Esophagus squamous epithelium (tissue), 4 donors: ENCODE results near the gene FTCDNL1.

Experiments used
- POLR2A ChIP-seq, 4 donors: fragments of 450-650 bp; IDR thresholded peaks; one replicate each; pipeline ENCODE4 v1.6.1; 2017; ENCODE audit warnings: antibody characterized with exemption in 4 of 4, mild to moderate bottlenecking in 4 of 4, moderate library complexity in 3 of 4
- TF ChIP-seq, protein P1 (sequence below), 6 experiments: fragments of 450-650 bp in 4 of 6; fragments of 200-600 bp in 2 of 6; sonication (generic) in 2 of 6; IDR thresholded peaks; one replicate each; pipeline ENCODE4 v1.5.1; 2016 to 2019; ENCODE audit warnings: antibody characterized with exemption in 6 of 6, mild to moderate bottlenecking in 4 of 6, moderate library complexity in 4 of 6

DNA sequence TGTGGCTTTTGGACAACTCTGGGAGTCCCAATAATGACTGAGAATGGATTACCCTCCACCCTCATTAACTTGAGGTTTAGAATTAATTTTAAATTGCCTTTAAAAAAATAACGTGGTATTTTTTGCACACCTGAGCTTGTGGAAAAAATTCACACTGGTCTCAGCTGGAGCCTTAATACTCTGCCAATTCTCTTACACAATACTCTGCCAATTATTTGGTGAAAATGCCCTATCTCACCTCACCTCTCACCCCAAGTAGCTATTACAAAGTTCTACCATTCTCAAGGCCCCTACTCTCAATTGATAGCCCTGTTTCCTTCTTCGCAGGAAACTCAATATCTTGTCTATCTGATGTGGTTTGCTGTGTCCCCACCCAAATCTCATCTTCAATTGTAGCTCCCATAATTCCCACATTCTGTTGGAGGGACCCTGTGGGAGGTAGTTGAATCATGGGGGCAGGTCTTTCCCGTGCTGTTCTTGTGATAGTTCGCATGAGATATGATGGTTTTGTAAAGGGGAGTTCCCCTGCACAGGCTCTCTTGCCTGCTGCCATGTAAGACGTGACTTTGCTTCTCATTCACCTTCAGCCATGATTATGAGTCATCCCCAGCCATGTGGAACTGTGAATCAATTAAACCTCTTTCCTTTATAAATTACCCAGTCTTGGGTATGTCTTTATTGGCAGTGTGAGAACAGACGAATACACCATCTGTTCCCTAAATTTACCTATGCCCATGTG, 32.7 kb upstream of the FTCDNL1 start:
- TF ChIP-seq, protein P1, sequence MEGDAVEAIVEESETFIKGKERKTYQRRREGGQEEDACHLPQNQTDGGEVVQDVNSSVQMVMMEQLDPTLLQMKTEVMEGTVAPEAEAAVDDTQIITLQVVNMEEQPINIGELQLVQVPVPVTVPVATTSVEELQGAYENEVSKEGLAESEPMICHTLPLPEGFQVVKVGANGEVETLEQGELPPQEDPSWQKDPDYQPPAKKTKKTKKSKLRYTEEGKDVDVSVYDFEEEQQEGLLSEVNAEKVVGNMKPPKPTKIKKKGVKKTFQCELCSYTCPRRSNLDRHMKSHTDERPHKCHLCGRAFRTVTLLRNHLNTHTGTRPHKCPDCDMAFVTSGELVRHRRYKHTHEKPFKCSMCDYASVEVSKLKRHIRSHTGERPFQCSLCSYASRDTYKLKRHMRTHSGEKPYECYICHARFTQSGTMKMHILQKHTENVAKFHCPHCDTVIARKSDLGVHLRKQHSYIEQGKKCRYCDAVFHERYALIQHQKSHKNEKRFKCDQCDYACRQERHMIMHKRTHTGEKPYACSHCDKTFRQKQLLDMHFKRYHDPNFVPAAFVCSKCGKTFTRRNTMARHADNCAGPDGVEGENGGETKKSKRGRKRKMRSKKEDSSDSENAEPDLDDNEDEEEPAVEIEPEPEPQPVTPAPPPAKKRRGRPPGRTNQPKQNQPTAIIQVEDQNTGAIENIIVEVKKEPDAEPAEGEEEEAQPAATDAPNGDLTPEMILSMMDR (IDR thresholded peaks at IDR 0.05): no peak
- TF ChIP-seq POLR2A (IDR thresholded peaks at IDR 0.05): no peak
